OCI-LY3 (cell line): ENCODE measurements around the gene HBZ.

Source experiments
- H2AFZ ChIP-seq: fragments of 200-600, 300-600 bp; shearing (Covaris generic); 2 replicates; pipeline ENCODE4 v1.6.0; 2014; ENCODE audit warnings: antibody characterized with exemption, low read depth, low read length
- H3K27ac ChIP-seq: fragments of 200-600, 300-600 bp; sonication (generic); 2 replicates; pipeline ENCODE4 v1.5.1; 2014; ENCODE audit warnings: mild to moderate bottlenecking, low read length, moderate library complexity, mixed read lengths
- H3K27me3 ChIP-seq: fragments of 200-600, 300-600 bp; sonication (generic); 2 replicates; pipeline ENCODE4 v1.6.1; 2014; ENCODE audit warnings: low read depth, low read length, mixed read lengths
- H3K36me3 ChIP-seq: fragments of 200-600, 300-600 bp; sonication (generic); replicated peaks from 2 replicates; pipeline ENCODE3; 2014; ENCODE audit warnings: low read depth, low read length, mixed read lengths
- H3K4me1 ChIP-seq: fragments of 300-600, 200-600 bp; sonication (generic); 2 replicates; pipeline ENCODE4 v1.6.1; 2014; ENCODE audit warnings: low read length, mixed read lengths
- H3K4me2 ChIP-seq: fragments of 200-600, 300-600 bp; sonication (generic); 2 replicates; pipeline ENCODE4 v1.6.1; 2014; ENCODE audit warnings: low read length, mixed read lengths
- H3K4me3 ChIP-seq: fragments of 300-600, 200-600 bp; sonication (generic); 2 replicates; pipeline ENCODE4 v1.5.1; 2014; ENCODE audit warnings: antibody characterized with exemption, mild to moderate bottlenecking, low read length, moderate library complexity
- H3K79me2 ChIP-seq: fragments of 300-600, 200-600 bp; shearing (Covaris generic); 2 replicates; pipeline ENCODE4 v1.6.1; 2014; ENCODE audit warnings: mild to moderate bottlenecking, low read length, mixed read lengths
- H3K9ac ChIP-seq: fragments of 300-600, 200-600 bp; shearing (Covaris generic); 2 replicates; pipeline ENCODE4 v1.6.0; 2014; ENCODE audit warnings: mild to moderate bottlenecking, low read length, moderate library complexity
- H3K9me3 ChIP-seq: fragments of 200-600, 300-600 bp; shearing (Covaris generic); 2 replicates; pipeline ENCODE4 v1.6.1; 2014; ENCODE audit warnings: low read length, mixed read lengths; ENCODE audit not compliant: insufficient read depth
- H4K20me1 ChIP-seq: fragments of 200-600, 300-600 bp; sonication (generic); 2 replicates; pipeline ENCODE4 v1.6.1; 2016; ENCODE audit warnings: low read length, mixed read lengths; ENCODE audit not compliant: insufficient read depth
- CTCF ChIP-seq: fragments of 200-600, 300-600 bp; sonication (generic); IDR thresholded peaks from 2 replicates; pipeline ENCODE4 v1.5.1; 2014; ENCODE audit warnings: antibody characterized with exemption, low read length, low read depth
- EZH2phosphoT487 ChIP-seq: fragments of 200-600 bp; shearing (Covaris generic); IDR thresholded peaks from 2 replicates; pipeline ENCODE4 v1.6.1; 2018; ENCODE audit warnings: antibody characterized with exemption, mixed run types, low read depth

Gene HBZ

GRCh38 chr16:106623-107324, 45.7 kb upstream of the HBZ start:
- no peaks in the 10 kb centered on the region for H3K79me2 ChIP-seq
- H3K9ac ChIP-seq = no peak overlapping the region
- H3K4me1 ChIP-seq = no peaks in the 10 kb centered on the region
- no peaks in the 10 kb centered on the region for H3K27me3 ChIP-seq
- TF ChIP-seq EZH2phosphoT487 (no peak), CTCF (peak; percentile 83)
- no peak overlapping the region for H3K4me2 ChIP-seq
- peaks cover 29% of the 10 kb centered on the region for H3K36me3 ChIP-seq
- no peak overlapping the region for H3K4me3 ChIP-seq
- H4K20me1 ChIP-seq = no peaks in the 10 kb centered on the region
- no peak overlapping the region for H2AFZ ChIP-seq
- H3K9me3 ChIP-seq = no peaks in the 10 kb centered on the region
- H3K27ac ChIP-seq = no peak overlapping the region

GRCh38 chr16:112153-112840, 40.1 kb upstream of the HBZ start:
- Histone ChIP-seq H3K36me3 (peaks cover 39% of the 10 kb centered on the region), H3K4me2 (no peak overlapping the region), H3K27me3 (no peaks in the 10 kb centered on the region), H4K20me1 (no peaks in the 10 kb centered on the region), H3K9me3 (no peaks in the 10 kb centered on the region), H3K79me2 (no peaks in the 10 kb centered on the region), H3K4me1 (no peaks in the 10 kb centered on the region), H3K4me3 (no peak overlapping the region), H3K9ac (no peak overlapping the region), H2AFZ (no peak overlapping the region), H3K27ac (no peak overlapping the region)
- TF ChIP-seq CTCF (no peak), EZH2phosphoT487 (no peak)

- no peak overlapping the region for H3K9ac ChIP-seq
- no peaks in the 10 kb centered on the region for H3K9me3 ChIP-seq
- no peaks in the 10 kb centered on the region for H4K20me1 ChIP-seq
- H3K27ac ChIP-seq = no peak overlapping the region
- H3K4me3 ChIP-seq = no peak overlapping the region
- no peak overlapping the region for H2AFZ ChIP-seq
- no peak for TF ChIP-seq EZH2phosphoT487
- no peak for TF ChIP-seq CTCF
- no peaks in the 10 kb centered on the region for H3K4me1 ChIP-seq
- no peaks in the 10 kb centered on the region for H3K79me2 ChIP-seq
- peaks cover 43% of the 10 kb centered on the region for H3K36me3 ChIP-seq
- no peak overlapping the region for H3K4me2 ChIP-seq
- H3K27me3 ChIP-seq = no peaks in the 10 kb centered on the region
Observed at GRCh38 chr16:114327-114726, 38.1 kb upstream of the HBZ start.

DNA sequence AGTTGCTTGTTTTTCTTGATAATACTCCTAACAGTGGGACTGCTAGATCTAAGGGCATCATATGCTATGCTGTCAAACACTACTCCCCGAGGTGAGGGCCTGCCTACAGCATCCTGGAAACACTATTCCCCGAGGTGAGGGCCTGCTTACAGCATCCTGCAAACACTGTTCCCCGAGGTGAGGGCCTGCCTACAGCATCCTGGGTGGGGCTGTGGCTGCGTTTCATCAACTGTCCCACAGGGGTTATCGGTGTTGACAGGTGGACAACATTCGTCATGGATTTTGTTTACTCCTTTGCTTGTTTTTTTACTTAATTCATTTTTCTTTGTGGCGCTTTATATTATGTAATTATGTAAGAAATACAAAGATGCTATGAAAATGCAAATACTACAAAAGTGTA, 36.4 kb upstream of the HBZ start:
- Histone ChIP-seq H3K9ac (no peak overlapping the region), H3K4me3 (no peak overlapping the region), H3K4me2 (no peak overlapping the region), H3K9me3 (no peaks in the 10 kb centered on the region), H2AFZ (no peak overlapping the region), H4K20me1 (peaks cover 7% of the 10 kb centered on the region; the same call in 1 of the 2 replicates), H3K27me3 (no peaks in the 10 kb centered on the region), H3K36me3 (peaks cover 39% of the 10 kb centered on the region), H3K79me2 (no peaks in the 10 kb centered on the region), H3K4me1 (no peaks in the 10 kb centered on the region), H3K27ac (no peak overlapping the region)
- TF ChIP-seq CTCF = no peak
